HEK293 (cell line): ENCODE data around the gene AGPAT1.
A peak's percentile ranks its signal among the peaks of the same experiment; 100 is the strongest.

Source experiments
- CTCF ChIA-PET: fragments of 350-600 bp; formaldehyde crosslinking; extraction: SDS; loops from one replicate; lab custom pipeline; 2021; ENCODE audit warnings: antibody characterized with exemption; lab: Yijun Ruan, JAX
- POLR2A ChIA-PET: fragments of 300-600 bp; formaldehyde crosslinking; extraction: SDS; loops from one replicate; lab custom pipeline; 2020; ENCODE audit warnings: antibody characterized with exemption, inconsistent platforms; lab: Yijun Ruan, JAX
- H3K27ac ChIP-seq: fragments of 200-500 bp; sonication (Bioruptor generic); 2 replicates; pipeline ENCODE4 v1.5.1; 2014; ENCODE audit warnings: low read depth, low read length, control low read depth, inconsistent platforms; ENCODE audit errors: extremely low read depth
- H3K36me3 ChIP-seq, 2 experiments: fragments of 200-500 bp in 1 of 2; sonication (Bioruptor generic) in 1 of 2; 1 replicate in 1 of 2; 2 replicates in 1 of 2; pipeline ENCODE4 v1.5.1; 2014 to 2017; ENCODE audit warnings: inconsistent platforms in 2 of 2, low read length in 2 of 2; ENCODE audit not compliant: control insufficient read depth in 2 of 2, insufficient read depth in 1 of 2
- H3K4me1 ChIP-seq: fragments of 200-500 bp; sonication (Bioruptor generic); 2 replicates; pipeline ENCODE4 v1.5.1; 2014; ENCODE audit warnings: mild to moderate bottlenecking, low read length, inconsistent platforms; ENCODE audit not compliant: control insufficient read depth, insufficient read depth
- H3K4me3 ChIP-seq: 2 replicates; pipeline ENCODE4 v1.5.1; 2011; ENCODE audit warnings: low read depth, mild to moderate bottlenecking, control low read depth, low read length, moderate library complexity
- H3K9me3 ChIP-seq: fragments of 200-500 bp; sonication (Bioruptor generic); 2 replicates; pipeline ENCODE4 v1.5.1; 2014; ENCODE audit warnings: low read depth, low read length, inconsistent platforms; ENCODE audit not compliant: control insufficient read depth, insufficient read depth
- BCL11A ChIP-seq: fragments of 450-650 bp; formaldehyde crosslinking; IDR thresholded peaks from 2 replicates; pipeline ENCODE4 v1.5.1; 2016; ENCODE audit warnings: low read depth, missing biosample characterization, missing genetic modification characterization
- CTCF ChIP-seq: fragments of 450-650 bp; formaldehyde crosslinking; IDR thresholded peaks from 2 replicates; pipeline ENCODE4 v1.5.1; 2016; ENCODE audit warnings: missing biosample characterization, missing genetic modification characterization
- HIC1 ChIP-seq: fragments of 450-650 bp; formaldehyde crosslinking; IDR thresholded peaks from 2 replicates; pipeline ENCODE4 v1.5.1; 2016; ENCODE audit warnings: missing biosample characterization, missing genetic modification characterization
- KLF9 ChIP-seq: fragments of 450-650 bp; formaldehyde crosslinking; IDR thresholded peaks from 2 replicates; pipeline ENCODE4 v1.5.1; 2016; ENCODE audit warnings: missing biosample characterization, missing genetic modification characterization, low read depth
- OSR2 ChIP-seq: fragments of 450-650 bp; formaldehyde crosslinking; IDR thresholded peaks from 2 replicates; pipeline ENCODE4 v1.5.1; 2016; ENCODE audit warnings: missing biosample characterization, missing genetic modification characterization
- SP7 ChIP-seq: fragments of 450-650 bp; formaldehyde crosslinking; IDR thresholded peaks from 2 replicates; pipeline ENCODE4 v1.5.1; 2016; ENCODE audit warnings: missing biosample characterization, missing genetic modification characterization
- ZBTB26 ChIP-seq: fragments of 450-650 bp; formaldehyde crosslinking; optimal IDR thresholded peaks from 2 replicates; pipeline ENCODE3; 2016; ENCODE audit warnings: missing biosample characterization, mild to moderate bottlenecking, missing genetic modification characterization
- ZBTB44 ChIP-seq: fragments of 450-650 bp; IDR thresholded peaks from 2 replicates; pipeline ENCODE4 v1.5.1; 2018; ENCODE audit warnings: missing biosample characterization, mild to moderate bottlenecking, missing genetic modification characterization
- ZBTB49 ChIP-seq: fragments of 450-650 bp; formaldehyde crosslinking; IDR thresholded peaks from 2 replicates; pipeline ENCODE4 v1.5.1; 2016; ENCODE audit warnings: missing biosample characterization, missing genetic modification characterization, low read depth
- ZBTB8A ChIP-seq: fragments of 450-650 bp; formaldehyde crosslinking; IDR thresholded peaks from 2 replicates; pipeline ENCODE4 v1.5.1; 2016; ENCODE audit warnings: missing biosample characterization, missing genetic modification characterization
- ZNF121 ChIP-seq: fragments of 450-650 bp; formaldehyde crosslinking; IDR thresholded peaks from 2 replicates; pipeline ENCODE4 v1.5.1; 2016; ENCODE audit warnings: missing biosample characterization, missing genetic modification characterization
- ZNF2 ChIP-seq: fragments of 450-650 bp; formaldehyde crosslinking; IDR thresholded peaks from 2 replicates; pipeline ENCODE4 v1.5.1; 2016; ENCODE audit warnings: missing biosample characterization, missing genetic modification characterization
- ZNF274 ChIP-seq, 2 experiments: fragments of 200-500 bp in 1 of 2; fragments of 450-650 bp in 1 of 2; sonication (Bioruptor generic) in 1 of 2; formaldehyde crosslinking in 1 of 2; IDR thresholded peaks; 2 replicates each; pipeline versions ENCODE4 v1.5.1 to v1.6.1; 2014 to 2016; ENCODE audit warnings: borderline replicate concordance in 1 of 2, inconsistent platforms in 1 of 2, low read length in 1 of 2, missing biosample characterization in 1 of 2, missing genetic modification characterization in 1 of 2
- ZNF423 ChIP-seq: fragments of 450-650 bp; formaldehyde crosslinking; IDR thresholded peaks from 2 replicates; pipeline ENCODE4 v1.5.1; 2016; ENCODE audit warnings: missing biosample characterization, missing genetic modification characterization
- ZNF433 ChIP-seq: fragments of 450-650 bp; formaldehyde crosslinking; IDR thresholded peaks from 2 replicates; pipeline ENCODE4 v1.5.1; 2016; ENCODE audit warnings: missing biosample characterization, missing genetic modification characterization, low read depth
- ZNF449 ChIP-seq: fragments of 450-650 bp; formaldehyde crosslinking; IDR thresholded peaks from 2 replicates; pipeline ENCODE4 v1.5.1; 2017; ENCODE audit warnings: missing biosample characterization, mild to moderate bottlenecking, missing genetic modification characterization, moderate library complexity
- ZNF530 ChIP-seq: fragments of 450-650 bp; formaldehyde crosslinking; IDR thresholded peaks from 2 replicates; pipeline ENCODE4 v1.5.1; 2016; ENCODE audit warnings: low read depth, missing biosample characterization, missing genetic modification characterization
- ZNF837 ChIP-seq: fragments of 450-650 bp; formaldehyde crosslinking; IDR thresholded peaks from 2 replicates; pipeline ENCODE4 v1.5.1; 2016; ENCODE audit warnings: missing biosample characterization, missing genetic modification characterization

Gene AGPAT1

GRCh38 chr6:32154514-32155161, 21.2 kb downstream of the AGPAT1 start:
- H3K36me3 ChIP-seq = peaks cover 22 to 41% of the 10 kb centered on the region in 2 experiments
- ChIA-PET POLR2A (interaction anchor here (0.6 to 1.2 kb wide), 6 partner anchors 12 to 51 kb away, joined by 3 to 8 read pairs (median 4); partner anchors contain the start of genes ATF6B and FKBPL), CTCF (interaction anchor here (0.5 to 1.3 kb wide), 16 partner anchors 8 to 893 kb away, joined by 3 to 21 read pairs (median 4); partner anchors contain the start of genes ATF6B, EGFL8 and FKBPL)
- peaks cover 7% of the 10 kb centered on the region; the same call in 1 of the 2 replicates for H3K4me1 ChIP-seq
- peak overlapping the region; percentile 80 for H3K27ac ChIP-seq
- no peaks in the 10 kb centered on the region for H3K9me3 ChIP-seq
- peak overlapping the region; percentile 66 for H3K4me3 ChIP-seq
- TF ChIP-seq ZNF121 (tag by site-specific recombination) (no peak), ZBTB49 (tag by site-specific recombination) (no peak), ZBTB44 (tag by site-specific recombination) (0 out of 2 replicates have a peak, but pooled peaks have one; percentile 48), SP7 (tag by site-specific recombination) (no peak), ZNF274 (IDR thresholded peaks at IDR 0.05; ENCODE audit: low read length) (no peak), ZNF274 (tag by site-specific recombination; IDR thresholded peaks at IDR 0.05; ENCODE audit: borderline replicate concordance) (no peak), CTCF (tag by site-specific recombination) (peak; percentile 93), ZNF449 (tag by site-specific recombination) (peak; percentile 86), KLF9 (no peak; the same call in 1 of the 2 replicates), BCL11A (no peak), ZNF433 (tag by site-specific recombination) (no peak), ZBTB8A (tag by site-specific recombination) (peak; percentile 71), ZNF2 (tag by site-specific recombination) (0 out of 2 replicates have a peak, but pooled peaks have one; percentile 16), ZNF837 (0 out of 2 replicates have a peak, but pooled peaks have one; percentile 56), ZNF423 (tag by site-specific recombination) (peak; percentile 82), ZBTB26 (peak; percentile 44), ZNF530 (tag by site-specific recombination) (no peak), OSR2 (peak; percentile 78; the same call in 1 of the 2 replicates), HIC1 (tag by site-specific recombination) (peak; percentile 38; the same call in 1 of the 2 replicates)
